HG03159 (cell line): ENCODE results near the gene FRMD4B.

Experiments
- ATAC-seq: cut with Tn5 transposase; IDR thresholded peaks from one replicate; pipeline ENCODE4 v1.9.1; 2021; ENCODE audit warnings: mild to moderate bottlenecking, moderate library complexity; ENCODE audit not compliant: unreplicated experiment

Gene FRMD4B

DNA sequence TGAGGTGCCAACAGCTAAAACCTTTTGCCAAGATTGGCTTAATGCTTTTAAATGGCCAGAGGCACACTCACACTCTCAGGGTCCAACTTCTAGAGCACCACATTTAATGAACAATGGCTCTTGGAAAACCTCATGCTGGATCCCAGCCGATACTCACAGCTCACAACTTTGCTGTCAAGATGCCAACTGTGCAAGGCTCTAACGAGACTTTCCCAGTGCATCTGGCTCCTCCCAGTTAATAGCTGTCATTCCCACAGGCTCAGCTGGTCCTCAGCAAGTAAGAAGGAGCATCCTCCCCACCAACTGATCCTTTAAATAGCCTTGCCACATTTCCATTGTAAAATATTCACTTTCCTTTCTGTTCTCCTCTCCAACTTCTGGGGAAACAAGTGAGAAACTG, 20.3 kb upstream of the FRMD4B start:
- no peak for ATAC-seq

DNA sequence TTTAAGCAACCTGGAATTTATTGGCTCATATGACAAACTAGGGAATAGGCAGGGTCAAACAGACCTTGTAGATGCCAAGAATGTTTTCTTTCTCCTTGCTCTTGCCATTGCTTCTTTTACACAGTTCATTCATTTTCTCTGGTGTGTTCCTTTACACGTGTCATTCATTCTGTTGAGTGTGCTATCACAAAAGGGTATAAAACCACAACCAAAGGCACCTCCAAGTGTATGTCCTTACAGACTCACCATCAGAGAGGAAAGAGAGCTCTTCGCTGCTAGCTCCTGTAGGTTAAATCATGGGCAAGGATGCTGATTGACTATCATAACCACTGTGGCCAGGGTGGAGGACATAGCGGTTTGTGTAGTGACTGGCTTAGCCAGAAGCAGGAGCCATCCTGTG, 19.2 kb upstream of the FRMD4B start:
- no peak for ATAC-seq

DNA sequence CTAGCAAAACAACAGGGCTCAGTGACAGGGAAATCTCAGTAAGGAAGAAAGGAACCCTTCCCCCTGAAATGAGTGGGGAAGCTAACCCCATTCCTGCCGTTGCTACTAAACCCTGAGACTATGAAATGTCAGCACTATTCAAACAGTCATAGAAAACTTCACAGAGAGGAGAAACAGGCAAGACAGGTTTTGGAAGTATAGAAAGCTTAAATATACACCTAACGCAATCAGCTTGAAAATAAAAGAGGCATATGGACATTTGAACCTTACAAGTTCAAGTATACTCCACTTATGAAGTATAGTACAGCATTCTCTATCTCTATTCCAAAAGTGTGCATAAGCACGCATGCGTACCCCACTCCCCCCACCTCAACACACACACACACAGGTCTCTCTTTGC, 17.6 kb upstream of the FRMD4B start:
- ATAC-seq, result no peak

DNA sequence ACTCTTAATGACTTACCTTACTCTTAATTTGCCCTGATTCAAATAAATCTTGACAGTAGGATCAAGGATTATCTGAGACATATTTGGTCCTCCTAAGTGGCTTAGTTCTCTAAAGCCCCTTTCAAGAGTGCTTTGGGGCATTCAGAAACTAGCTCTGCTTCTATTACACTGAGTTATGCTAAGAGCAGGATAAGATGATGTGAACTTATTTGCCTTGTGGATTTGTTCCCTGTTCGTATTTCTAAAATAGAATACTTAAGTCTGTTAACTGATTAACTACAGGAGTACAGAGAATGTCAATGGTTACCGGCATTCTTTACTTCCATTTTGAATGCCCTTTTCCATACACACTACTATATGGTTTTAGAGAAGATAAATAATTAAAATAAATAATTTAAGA, 14.8 kb upstream of the FRMD4B start:
- ATAC-seq, result no peak

DNA sequence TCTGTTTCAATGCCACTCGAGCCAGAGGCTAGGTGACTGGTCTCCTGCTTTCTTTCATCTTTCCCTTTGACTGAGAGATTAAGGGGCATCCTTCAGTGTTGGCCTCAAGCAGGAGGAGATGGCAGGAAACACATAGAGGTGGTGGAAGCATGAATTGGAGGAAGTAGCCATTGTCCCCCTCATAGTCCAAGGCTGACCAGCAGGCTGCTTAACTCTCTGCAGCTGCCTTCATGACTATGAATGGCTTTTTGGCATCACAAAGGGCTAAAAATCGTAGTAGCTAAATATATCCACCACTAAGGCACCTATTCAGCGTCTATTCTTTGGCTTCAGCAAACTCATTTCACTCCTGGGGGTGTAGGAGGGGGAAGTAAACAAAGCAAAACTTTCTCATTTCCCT, 7.0 kb upstream of the FRMD4B start:
- ATAC-seq, result no peak

DNA sequence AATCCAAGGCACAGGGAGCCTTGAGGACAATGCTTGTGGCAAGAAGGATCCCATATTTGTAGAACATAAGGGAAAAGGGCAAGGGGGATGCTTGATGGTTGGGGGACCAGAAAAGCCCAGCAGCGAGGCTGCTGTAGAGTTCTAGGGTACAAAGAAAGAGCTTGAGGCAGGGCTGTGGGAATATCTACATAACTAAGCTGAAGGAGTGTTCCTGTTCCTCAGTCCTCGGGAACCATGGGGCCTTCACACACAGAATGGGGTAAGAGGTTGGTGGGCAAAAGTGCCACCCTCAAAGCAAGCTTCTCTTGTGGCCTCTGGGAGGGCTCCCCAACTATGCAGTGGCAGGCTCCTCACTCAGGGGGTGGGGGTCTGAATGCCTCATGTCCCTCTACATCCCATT, 6.5 kb upstream of the FRMD4B start:
- no peak for ATAC-seq

DNA sequence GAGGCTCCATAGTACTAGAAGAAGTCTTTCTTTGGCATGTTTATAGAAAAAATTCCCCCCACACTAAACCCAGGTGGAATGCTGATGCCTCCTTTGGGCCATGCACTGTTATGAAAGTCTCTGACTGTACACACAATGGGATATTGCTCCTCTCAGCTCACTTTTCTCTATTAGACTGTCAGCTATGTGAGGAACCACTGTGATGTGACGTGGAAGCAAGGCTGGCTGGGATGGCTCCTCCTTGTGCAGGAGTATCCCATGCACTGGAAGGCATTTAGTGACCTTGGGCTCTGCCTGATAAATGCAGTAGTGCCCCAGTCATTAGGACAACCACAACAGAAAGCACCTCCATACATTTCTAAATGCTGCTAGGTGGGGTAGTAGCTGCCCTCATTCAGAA, 5.7 kb upstream of the FRMD4B start:
- no peak for ATAC-seq

DNA sequence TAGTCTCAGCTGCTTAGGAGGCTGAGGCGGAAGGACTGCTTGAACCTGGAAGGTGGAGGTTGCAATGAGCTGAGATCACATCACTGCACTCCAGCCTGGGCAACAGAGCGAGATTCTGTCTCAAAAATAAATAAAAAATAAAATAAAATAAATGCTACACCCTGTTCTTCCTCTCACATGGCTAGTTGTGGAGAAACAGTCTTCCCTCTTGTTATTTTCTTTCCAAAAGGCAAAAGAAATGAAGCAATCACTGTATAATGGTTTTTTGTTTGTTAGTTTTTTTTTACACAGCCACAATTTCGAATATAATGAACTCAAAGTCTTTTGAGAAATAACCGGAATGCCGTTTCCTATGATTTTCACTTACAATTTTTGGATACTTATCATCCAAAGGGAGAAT, 4.9 kb upstream of the FRMD4B start:
- no peak for ATAC-seq

DNA sequence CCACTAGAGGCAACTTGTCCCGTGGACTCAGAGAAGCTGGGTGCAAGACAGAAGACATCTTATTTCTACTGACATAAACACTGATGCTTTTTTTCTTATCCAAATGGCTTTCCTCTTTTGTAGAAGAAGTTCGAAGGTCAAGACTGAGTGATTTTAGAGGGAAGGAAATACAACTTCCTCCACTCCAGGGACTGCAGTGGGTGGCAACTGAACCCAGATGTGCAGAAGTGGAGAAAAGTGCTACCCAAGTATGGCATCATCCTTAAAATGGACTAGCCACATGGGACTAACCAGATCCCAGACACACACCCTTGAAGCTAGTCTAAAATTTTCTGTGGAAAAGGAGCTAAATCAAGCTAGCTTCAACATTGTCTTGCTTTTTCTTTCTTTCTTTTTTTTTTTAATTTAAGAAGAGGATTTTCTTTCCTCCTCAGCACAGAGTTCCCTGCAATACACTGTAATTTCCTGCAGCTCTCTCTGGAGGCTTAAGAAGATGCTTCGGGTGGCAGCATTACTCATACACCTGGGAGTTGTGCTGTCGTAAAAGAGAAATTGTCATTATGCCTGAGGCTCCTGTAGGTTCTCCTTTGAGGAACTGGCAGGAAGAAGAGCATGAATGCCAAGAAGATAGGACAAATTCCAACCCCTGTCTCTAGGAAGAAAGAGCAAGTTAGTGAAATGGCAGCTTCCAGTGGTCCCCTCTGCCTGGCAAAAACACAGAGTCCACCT, 3.8 kb upstream of the FRMD4B start:
- ATAC-seq, result no peak

DNA sequence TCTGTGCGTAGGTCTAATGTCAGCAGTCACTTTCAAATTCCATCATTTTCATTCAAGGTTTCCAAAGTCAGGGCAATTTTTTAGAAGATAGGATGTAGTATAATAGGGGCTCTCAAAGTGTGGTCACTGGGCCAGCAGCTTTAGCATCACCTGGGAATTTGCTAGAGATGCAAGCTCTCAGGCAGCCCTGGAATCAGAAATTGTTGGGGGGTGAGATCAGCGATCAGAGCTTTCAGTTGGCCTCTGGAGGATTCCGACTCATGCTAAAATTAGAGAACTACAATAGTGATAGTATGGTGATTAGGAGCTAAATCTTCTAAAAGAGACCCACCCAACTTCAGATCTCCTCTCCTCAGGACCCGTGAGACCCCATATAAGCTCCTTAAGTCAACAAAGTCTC, 2.4 kb upstream of the FRMD4B start:
- ATAC-seq, result no peak

DNA sequence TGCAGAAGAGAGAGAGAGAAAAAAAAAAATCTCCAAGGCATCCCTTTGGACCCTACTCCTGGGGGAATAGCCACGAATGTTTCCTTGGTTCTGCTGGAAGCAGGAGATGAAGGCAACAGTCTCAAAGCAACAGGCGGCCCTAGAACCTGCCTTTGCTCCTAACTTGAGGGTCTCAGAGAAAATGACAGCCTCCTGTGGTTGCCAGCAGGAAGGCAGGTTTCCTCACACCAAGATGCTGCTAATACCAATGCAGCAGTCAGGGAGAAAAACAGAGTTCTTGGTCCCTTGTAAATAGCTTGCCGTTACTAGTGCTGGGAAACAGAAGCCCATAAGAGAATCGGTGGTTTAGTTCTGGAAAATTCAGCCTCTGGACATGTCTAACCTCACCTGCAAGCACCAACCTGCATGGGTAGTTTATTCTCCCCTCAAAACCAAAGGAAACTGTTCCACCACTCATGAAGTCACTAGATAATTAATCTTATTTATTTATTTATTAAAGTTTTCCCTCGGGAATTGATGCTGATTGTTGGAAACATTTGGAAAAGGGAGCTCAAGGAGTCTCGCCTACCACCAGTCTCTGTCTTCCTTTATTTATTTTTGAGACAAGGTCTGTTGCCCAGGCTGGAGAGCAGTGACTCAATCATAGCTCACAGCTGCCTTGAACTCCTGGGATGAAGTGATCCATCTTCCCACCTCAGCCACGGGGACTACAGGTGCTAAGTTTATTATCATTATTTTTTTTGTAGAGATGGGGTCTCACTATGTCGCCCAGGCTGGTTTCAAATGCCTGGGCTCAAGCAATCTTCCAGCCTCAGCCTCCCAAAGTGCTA, 883 bp upstream of the FRMD4B start:
- no peak for ATAC-seq

DNA sequence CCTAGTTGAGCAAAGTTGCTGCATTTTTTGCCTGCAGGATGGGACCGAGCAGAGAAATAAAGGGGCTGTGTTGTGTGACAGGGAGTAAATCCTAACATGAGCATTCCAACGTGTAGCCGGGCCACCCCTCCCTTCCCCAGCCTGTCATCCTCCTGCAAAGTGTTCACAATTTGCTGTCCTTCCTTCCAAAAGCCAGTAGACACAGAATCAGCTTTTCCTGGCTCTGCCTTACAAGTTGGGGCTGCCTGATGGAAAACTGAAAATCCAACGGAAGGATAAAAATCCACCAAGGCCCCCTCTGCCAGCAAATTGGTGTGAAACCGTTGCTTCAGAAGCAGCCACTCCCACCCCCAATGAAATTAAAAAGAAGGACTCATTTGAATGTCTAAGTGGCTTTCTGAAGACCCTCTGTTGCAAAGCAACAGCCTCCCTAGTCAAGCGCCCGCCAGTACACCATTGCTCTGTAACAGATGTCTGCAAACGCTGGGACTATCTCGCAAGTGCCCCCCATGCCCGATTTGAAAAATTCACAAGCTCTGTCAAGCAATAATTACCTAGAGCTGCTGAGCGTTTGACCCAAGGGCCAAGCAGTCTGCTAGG, 665 bp downstream of the FRMD4B start:
- no peak for ATAC-seq

DNA sequence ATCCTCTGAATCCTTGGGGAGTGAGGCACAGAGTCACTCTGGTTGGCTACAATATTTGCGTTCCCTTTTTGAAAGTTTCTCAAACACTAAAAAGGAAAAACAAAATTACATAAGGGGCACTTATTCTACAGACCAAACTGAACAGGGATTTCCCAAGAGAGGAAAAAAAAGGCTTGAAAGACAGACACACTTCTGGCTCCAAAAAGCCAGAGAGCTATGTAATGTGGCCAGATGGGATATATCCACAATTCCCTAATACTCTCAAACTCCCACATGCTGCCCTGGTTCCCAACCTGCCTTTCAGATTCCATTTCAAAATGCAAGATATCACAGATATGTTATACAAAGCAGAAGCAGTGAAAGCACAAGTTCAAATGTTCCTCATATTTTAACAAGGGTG, 1.6 kb downstream of the FRMD4B start:
- no peak for ATAC-seq

DNA sequence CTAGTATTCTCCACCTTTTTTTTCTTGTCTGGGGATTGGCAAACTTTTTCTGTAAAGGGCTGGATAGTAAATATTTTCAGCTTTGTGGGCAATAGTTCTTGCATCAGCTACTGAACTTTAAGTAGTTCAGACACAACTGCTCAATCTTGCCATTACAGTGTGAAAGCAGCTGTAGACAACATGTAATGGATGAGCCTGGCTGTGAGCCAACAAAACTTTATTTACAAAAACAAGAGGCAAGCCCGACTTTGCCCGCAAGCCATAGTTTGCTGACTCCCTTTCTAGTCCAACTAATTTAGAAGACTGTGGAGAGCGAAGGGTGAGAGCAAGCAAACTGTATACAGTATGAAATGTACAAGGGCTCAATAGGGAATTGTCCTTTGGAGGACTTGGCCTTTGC, 6.2 kb downstream of the FRMD4B start:
- no peak for ATAC-seq

DNA sequence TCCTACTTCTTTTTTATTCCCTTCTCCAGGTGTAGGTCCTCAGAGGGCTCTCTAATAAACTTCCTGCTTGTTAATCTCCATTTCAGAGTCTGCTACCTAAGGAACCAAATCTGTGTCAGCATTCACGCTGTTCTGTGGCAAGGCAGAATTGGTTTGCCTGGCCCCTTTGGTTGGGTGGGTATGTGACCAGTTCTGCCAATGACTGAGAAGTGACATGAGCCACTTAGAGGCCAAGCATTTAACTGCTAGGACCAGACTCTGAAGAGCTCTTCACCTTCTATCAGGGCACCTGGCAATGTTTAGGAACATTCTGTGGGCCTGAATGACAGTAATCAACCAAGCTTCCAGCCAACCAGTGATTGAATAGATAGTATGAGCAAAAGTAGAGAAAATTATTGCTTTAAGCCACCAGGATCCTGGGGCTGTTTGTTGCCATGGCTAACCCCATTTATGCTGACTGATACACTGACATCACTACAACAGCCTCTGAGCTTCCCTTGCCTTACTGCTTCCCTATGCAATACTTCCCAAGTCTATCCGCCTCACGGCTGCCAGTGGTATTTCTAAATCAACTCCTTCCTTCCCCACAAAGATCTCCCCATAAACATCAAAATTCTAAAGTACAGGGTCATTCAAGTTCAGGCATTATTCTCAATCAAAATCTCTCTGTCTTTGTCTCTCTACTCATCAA, 7.6 kb downstream of the FRMD4B start:
- ATAC-seq, result no peak

DNA sequence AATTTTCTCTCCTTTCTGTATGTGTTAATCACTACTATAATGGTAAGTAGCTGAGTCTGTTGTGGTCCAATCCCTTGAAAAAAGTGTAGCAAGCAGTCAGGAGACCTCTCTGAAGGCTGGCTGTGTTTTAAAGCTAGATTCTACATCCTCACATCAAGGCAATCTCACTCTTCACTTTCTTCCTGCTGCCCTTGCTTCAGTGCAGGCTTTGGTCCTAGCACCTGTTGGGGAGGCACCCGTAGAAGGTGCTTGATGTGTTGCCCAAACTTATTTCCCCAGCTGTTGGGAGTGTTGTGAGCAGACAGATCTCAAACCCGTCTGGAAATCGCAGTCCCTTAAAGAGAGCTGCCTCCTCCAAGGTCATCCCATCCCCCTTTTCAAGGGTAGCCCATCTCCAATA, 8.6 kb downstream of the FRMD4B start:
- no peak for ATAC-seq

DNA sequence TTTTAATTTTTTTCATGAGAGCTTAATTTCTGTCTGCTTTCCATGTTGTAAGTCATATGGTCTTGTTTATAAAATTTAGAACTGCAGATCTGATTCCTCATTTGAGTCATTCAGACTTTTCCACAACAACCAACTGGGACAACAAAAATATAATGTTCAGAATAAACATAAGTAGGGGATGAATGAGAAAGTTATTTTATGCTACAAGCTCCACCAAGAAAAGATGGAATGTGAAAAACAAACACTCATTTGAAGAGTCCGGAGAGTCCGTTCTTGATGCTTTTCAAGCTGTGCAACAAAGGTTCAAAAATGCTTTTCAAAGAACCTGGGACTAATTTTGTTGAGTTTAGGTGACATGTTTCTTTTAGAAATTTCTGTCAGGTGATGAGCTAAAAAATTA, 9.2 kb downstream of the FRMD4B start:
- no peak for ATAC-seq

DNA sequence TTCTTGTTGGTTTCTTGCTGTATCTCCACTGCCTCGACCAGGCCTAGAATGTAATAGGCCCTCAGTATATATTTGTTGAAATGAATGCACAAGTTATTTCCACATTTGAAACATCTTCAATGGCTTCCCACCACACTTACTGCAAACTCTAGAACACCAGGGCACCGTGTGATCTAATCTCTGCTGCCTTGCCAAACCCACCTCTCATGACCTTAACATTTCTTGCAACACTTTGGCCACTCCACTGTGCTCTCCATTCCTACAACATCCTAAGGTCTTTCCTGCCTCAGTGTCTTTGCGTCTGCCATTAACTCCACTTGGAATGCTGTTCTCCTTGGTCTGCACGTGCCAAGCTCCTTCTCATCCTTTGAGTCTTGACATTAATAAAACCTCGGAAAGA, 14.1 kb downstream of the FRMD4B start:
- ATAC-seq, result no peak

DNA sequence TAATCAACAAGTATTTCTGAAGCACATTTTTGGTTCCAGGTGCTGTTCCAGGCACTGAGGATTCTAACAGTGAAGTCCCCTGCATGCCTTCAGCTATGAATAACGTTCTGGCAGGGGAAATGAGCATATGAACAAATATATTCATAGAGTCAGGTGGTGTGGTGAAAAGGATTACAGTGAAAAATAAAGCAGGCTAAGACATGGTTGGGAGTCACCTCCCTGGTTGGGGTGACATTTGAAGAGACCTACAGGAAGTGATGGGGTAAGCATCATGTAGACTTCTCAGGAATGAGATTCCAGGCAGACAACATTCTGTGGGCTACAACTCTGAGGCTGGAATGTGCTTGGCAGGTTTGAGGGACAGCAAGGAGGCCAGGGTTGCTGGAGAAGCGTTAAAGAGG, 15.0 kb downstream of the FRMD4B start:
- ATAC-seq, result no peak

DNA sequence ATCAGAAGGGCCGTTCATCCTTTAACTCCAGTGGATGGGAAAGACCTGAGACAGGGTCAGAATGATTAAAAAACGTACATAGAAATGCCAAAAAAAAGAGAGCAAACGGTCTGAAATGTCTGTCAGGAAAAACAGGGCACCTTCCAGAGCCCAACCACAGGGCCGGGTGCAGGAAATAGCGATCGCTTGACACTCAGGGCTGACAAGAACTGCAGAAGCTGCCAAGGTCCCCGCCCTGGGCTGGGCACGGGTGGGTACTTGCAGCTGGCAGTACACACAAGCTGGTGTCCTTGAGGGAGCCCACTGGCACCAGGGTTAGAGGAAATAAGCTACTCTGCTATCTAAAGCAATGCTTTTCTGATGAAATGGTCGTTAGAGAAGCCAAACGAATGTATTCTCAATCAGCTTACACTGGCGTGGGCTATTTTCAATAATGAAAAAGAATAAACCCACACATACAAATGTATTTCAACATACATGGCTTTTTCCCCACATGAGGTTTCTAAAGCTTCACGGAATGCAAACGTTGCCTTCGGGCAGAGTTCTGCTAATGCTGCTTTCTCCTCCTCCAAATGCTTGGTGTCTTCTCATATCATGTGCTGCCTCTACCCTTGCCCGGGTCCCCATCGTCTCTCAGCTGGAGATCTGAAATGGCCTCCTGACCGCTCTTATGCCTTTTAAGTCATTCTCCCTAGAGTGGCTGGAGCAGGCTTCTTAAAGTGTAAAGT, 15.6 kb downstream of the FRMD4B start:
- ATAC-seq, result no peak
